Endothelial cell of umbilical vein (primary cell): ENCODE measurements around the gene MKRN1. TPM values are rescaled to one million over a fixed set of nuclear protein-coding genes. Genes with fewer than 3 reads are reported as not detected.

Experiments used
- BruUV-seq: library from RNA; stranded (reverse); fragments of 400-500 nt; replicated peaks from 2 replicates; lab custom pipeline; 2021; lab: Mats Ljungman, UMichigan
- CTCF ChIA-PET: fragments of 300-600, 350-600 bp; sonication (Branson Sonifier 250); formaldehyde crosslinking; loops from one replicate; lab custom pipeline; 2021; ENCODE audit warnings: antibody characterized with exemption, inconsistent platforms; lab: Charles Lee
- POLR2A ChIA-PET: fragments of 300-600, 350-600 bp; sonication (Branson Sonifier 250); formaldehyde crosslinking; loops from one replicate; lab custom pipeline; 2021; ENCODE audit warnings: antibody characterized with exemption, inconsistent platforms; lab: Charles Lee
- DNase-seq: peaks from one replicate; pipeline ENCODE4 v3.0.0-alpha.2; 2011; ENCODE audit warnings: low read depth, low spot score
- FAIRE-seq: peaks from 2 replicates; lab custom pipeline; 2011; peaks lifted over from hg19 to GRCh38; lab: Jason Lieb, UNC
- H2AFZ ChIP-seq: 2 replicates; pipeline ENCODE4 v1.6.0; 2012; ENCODE audit warnings: low read depth, low read length, control low read depth, inconsistent platforms
- H3K27ac ChIP-seq: 2 replicates; pipeline ENCODE4 v1.5.1; 2011; ENCODE audit warnings: low read depth, mild to moderate bottlenecking, control low read depth, low read length, moderate library complexity; ENCODE audit not compliant: insufficient read depth
- H3K27me3 ChIP-seq, 2 experiments: 2 replicates each; pipeline versions ENCODE4 v1.6.0 to v1.6.1; 2011; ENCODE audit warnings: low read length in 2 of 2, mixed read lengths in 1 of 2; ENCODE audit not compliant: control insufficient read depth in 2 of 2, insufficient read depth in 2 of 2
- H3K36me3 ChIP-seq, 2 experiments: 2 replicates in 1 of 2; 3 replicates in 1 of 2; pipeline ENCODE4 v1.5.1; 2011; ENCODE audit warnings: low read length in 2 of 2, mild to moderate bottlenecking in 1 of 2, moderate library complexity in 1 of 2; ENCODE audit not compliant: control insufficient read depth in 2 of 2, insufficient read depth in 2 of 2; ENCODE audit errors: extremely low read depth in 1 of 2
- H3K4me1 ChIP-seq: 3 replicates; pipeline ENCODE4 v1.5.1; 2011; ENCODE audit warnings: mild to moderate bottlenecking, low read length; ENCODE audit not compliant: control insufficient read depth, insufficient read depth; ENCODE audit errors: extremely low read depth
- H3K4me2 ChIP-seq: 2 replicates; pipeline ENCODE4 v1.6.1; 2011; ENCODE audit warnings: low read length, control low read depth, mixed read lengths; ENCODE audit not compliant: insufficient read depth
- H3K4me3 ChIP-seq, 3 experiments: fragments of 200-600 bp in 1 of 3; sonication (generic), shearing (Covaris generic) in 1 of 3; replicated peaks in 1 of 3; 2 replicates each; pipeline ENCODE4 v1.5.1; 2011 to 2016; ENCODE audit warnings: control low read depth in 3 of 3, low read length in 3 of 3, mild to moderate bottlenecking in 2 of 3, inconsistent platforms in 1 of 3, low read depth in 1 of 3, moderate library complexity in 1 of 3; ENCODE audit not compliant: insufficient read depth in 1 of 3
- H3K79me2 ChIP-seq: 2 replicates; pipeline ENCODE4 v1.6.0; 2012; ENCODE audit warnings: low read length, inconsistent platforms; ENCODE audit not compliant: control insufficient read depth, insufficient read depth
- H3K9ac ChIP-seq: replicated peaks from 2 replicates; pipeline ENCODE3; 2011; ENCODE audit warnings: low read length, control low read depth; ENCODE audit not compliant: insufficient read depth; ENCODE audit errors: extremely low read depth
- H3K9me1 ChIP-seq: replicated peaks from 3 replicates; pipeline ENCODE4 v1.6.0; 2011; ENCODE audit warnings: mild to moderate bottlenecking, low read length; ENCODE audit not compliant: control insufficient read depth, insufficient read depth; ENCODE audit errors: extremely low read depth
- H3K9me3 ChIP-seq: replicated peaks from 2 replicates; pipeline ENCODE4 v1.5.1; 2012; ENCODE audit warnings: low read length, inconsistent platforms; ENCODE audit not compliant: control insufficient read depth, insufficient read depth
- H4K20me1 ChIP-seq: replicated peaks from 2 replicates; pipeline ENCODE3; 2011; ENCODE audit warnings: mild to moderate bottlenecking, low read length; ENCODE audit not compliant: control insufficient read depth, insufficient read depth; ENCODE audit errors: extremely low read depth
- CTCF ChIP-seq, 2 donors: IDR thresholded peaks; 1 replicate in 1 of 2; 2 replicates in 1 of 2; pipeline ENCODE4 v1.5.1; 2011; ENCODE audit warnings: low read length in 2 of 2, mild to moderate bottlenecking in 2 of 2, moderate library complexity in 2 of 2, control low read depth in 1 of 2, inconsistent platforms in 1 of 2, low read depth in 1 of 2; ENCODE audit not compliant: insufficient read depth in 1 of 2; ENCODE audit errors: extremely low read depth in 1 of 2
- EZH2 ChIP-seq: IDR thresholded peaks from 2 replicates; pipeline ENCODE4 v1.6.1; 2012; ENCODE audit warnings: borderline replicate concordance, low read depth, mild to moderate bottlenecking, moderate library complexity, low read length, inconsistent platforms; ENCODE audit not compliant: severe bottlenecking
- FOS ChIP-seq: IDR thresholded peaks from 2 replicates; pipeline ENCODE4 v1.6.1; 2011; ENCODE audit warnings: mild to moderate bottlenecking, low read length, moderate library complexity, borderline replicate concordance; ENCODE audit not compliant: insufficient read depth
- MAX ChIP-seq: IDR thresholded peaks from 2 replicates; pipeline ENCODE4 v1.6.1; 2011; ENCODE audit not compliant: insufficient read depth, insufficient read length
- MYC ChIP-seq: IDR thresholded peaks from one replicate; pipeline ENCODE4 v1.6.1; 2011; ENCODE audit warnings: mild to moderate bottlenecking, low read depth, low read length
- POLR2A ChIP-seq: IDR thresholded peaks from 2 replicates; pipeline ENCODE4 v1.6.1; 2012; ENCODE audit warnings: low read depth, mild to moderate bottlenecking, control low read depth, low read length
- POLR2AphosphoS5 ChIP-seq: IDR thresholded peaks from 2 replicates; pipeline ENCODE4 v1.6.1; 2012; ENCODE audit warnings: low read depth, mild to moderate bottlenecking, control low read depth, low read length, moderate library complexity; ENCODE audit not compliant: insufficient read depth
- dilution Hi-C: fragments of 300-500 bp; cut with MboI; formaldehyde crosslinking; loops from one replicate; pipeline ENCODE4 v1.15.0; 2019; ENCODE audit warnings: low sequenced_read_pairs; ENCODE audit not compliant: extremely low pct_ligation_motif_present
- intact Hi-C: fragments of 100-400 bp; cut with micrococcal nuclease; formaldehyde crosslinking; loops from one replicate; pipeline ENCODE4 v1.10.0; 2022
- polyA plus RNA-seq, 4 experiments: library from polyadenylated mRNA; depleted of rRNA in 3 of 4; stranded (reverse) in 3 of 4; unstranded in 1 of 4; fragments of >200 nt; gene quantifications; 2 replicates each; pipeline versions ENCODE4 v1.2.1 to v1.2.3, GENCODE V29; 2011 to 2012; ENCODE audit warnings: missing spikeins in 1 of 4
- total RNA-seq: library from RNA; stranded (reverse); gene quantifications from 2 replicates; pipeline ENCODE4 v1.2.3, GENCODE V29; 2021

Gene MKRN1
- total and polyA plus RNA-seq, 2 donors (not counting 3 experiments of a cell fraction or from before 2014, with no cell fraction given) = 24.9 to 52.2 TPM

- ChIA-PET CTCF (interaction anchor here (1.2 to 3.3 kb wide), 2 partner anchors 18 to 21 kb away, joined by 5 to 16 read pairs; no protein-coding TSS in a partner anchor), POLR2A (no interaction called here)
- H3K27ac ChIP-seq = no peak overlapping the region
- H3K9ac ChIP-seq = no peak overlapping the region
- intact Hi-C loops = no loop called here
- dilution Hi-C loops = no loop called here
- H3K4me1 ChIP-seq = no peaks in the 10 kb centered on the region
- no TSS peak for BruUV-seq
- TF ChIP-seq FOS (no peak), CTCF (IDR thresholded peaks at IDR 0.05; ENCODE audit: extremely low read depth in 1 of 2, insufficient read depth in 1 of 2, low read depth in 1 of 2, low read length in 2 of 2) (no peak), MAX (no peak), POLR2A (no peak), POLR2AphosphoS5 (no peak), EZH2 (no peak), MYC (no peak)
- no peaks in the 10 kb centered on the region for H3K36me3 ChIP-seq
- FAIRE-seq (no peak), DNase-seq (no peak)
- H3K79me2 ChIP-seq = no peaks in the 10 kb centered on the region
- no peak overlapping the region for H2AFZ ChIP-seq
- no peaks in the 10 kb centered on the region for H4K20me1 ChIP-seq
- no peak overlapping the region for H3K4me3 ChIP-seq
- H3K9me1 ChIP-seq = no peaks in the 10 kb centered on the region
- H3K4me2 ChIP-seq = no peak overlapping the region
- H3K27me3 ChIP-seq = no peaks in the 10 kb centered on the region
- no peaks in the 10 kb centered on the region for H3K9me3 ChIP-seq
Measured at GRCh38 chr7:140495514-140496097, 16.3 kb upstream of the MKRN1 start.
